ENCODE data around the gene CARMIL3. TPM values are rescaled to one million over a fixed set of nuclear protein-coding genes. Genes with fewer than 3 reads are reported as not detected.

CARMIL3 gene
- total RNA-seq, 1 experiment from 2014 or later: 0.71 TPM

DNA sequence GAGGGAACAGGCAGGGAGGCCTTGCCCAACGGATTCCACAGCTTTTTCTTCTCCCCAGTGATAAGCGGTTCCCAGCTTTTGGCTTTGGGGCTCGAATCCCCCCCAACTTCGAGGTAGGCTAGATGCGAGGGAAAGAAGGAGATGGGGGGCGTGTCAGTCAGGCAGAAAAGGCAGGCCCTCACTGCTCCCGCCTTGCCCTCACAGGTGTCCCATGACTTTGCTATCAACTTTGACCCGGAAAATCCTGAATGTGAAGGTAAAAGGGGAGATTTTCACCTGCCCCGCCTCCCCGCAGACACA lies 24.4 kb downstream of the CARMIL3 start:
- no peak overlapping the region for H3K27ac ChIP-seq (ENCODE audit: low read depth, low read length)
- ATAC-seq (no peak), DNase-seq (ENCODE audit: low read depth, low spot score) (no peak)
- ChIA-PET CTCF (no interaction called here), RAD21 (ENCODE audit: low non-redundant PET in 1 of 2, low total read pairs in 2 of 2, uncharacterized antibody in 2 of 2, unreplicated experiment in 2 of 2) (no interaction called here), POLR2A (no interaction called here)
- no peaks in the 10 kb centered on the region for H3K27me3 ChIP-seq (ENCODE audit: insufficient read depth, low read length)
- H2AFZ ChIP-seq (ENCODE audit: low read depth, low read length, poor library complexity, severe bottlenecking): no peak overlapping the region
- intact Hi-C loops (cut with micrococcal nuclease): no loop called here
- no peak overlapping the region for H3K4me2 ChIP-seq (ENCODE audit: low read length)
- no peaks in the 10 kb centered on the region for H4K20me1 ChIP-seq (ENCODE audit: insufficient read depth)
- H3K9ac ChIP-seq (ENCODE audit: low read length): no peak overlapping the region
- H3K9me2 ChIP-seq (ENCODE audit: insufficient read depth): no peaks in the 10 kb centered on the region
- H3K36me3 ChIP-seq (ENCODE audit: control insufficient read depth in 1 of 2, insufficient read depth in 2 of 2, low read length in 2 of 2): no peaks in the 10 kb centered on the region
- H3K79me2 ChIP-seq (ENCODE audit: insufficient read depth, low read length): no peaks in the 10 kb centered on the region
- BruUV-seq (replicated peaks): no TSS peak
- H3K9me3 ChIP-seq (ENCODE audit: control insufficient read depth in 1 of 2, insufficient read depth in 1 of 2, low read depth in 1 of 2, low read length in 2 of 2): no peaks in the 10 kb centered on the region
- H3K4me1 ChIP-seq (ENCODE audit: control insufficient read depth in 1 of 2, insufficient read depth in 2 of 2, low read length in 2 of 2): peaks cover 12 to 19% of the 10 kb centered on the region in 2 experiments
- H3K4me3 ChIP-seq (replicated peaks in 1 of 2; ENCODE audit: low read depth in 1 of 2, low read length in 2 of 2): no peak overlapping the region
- TF ChIP-seq, protein P1, sequence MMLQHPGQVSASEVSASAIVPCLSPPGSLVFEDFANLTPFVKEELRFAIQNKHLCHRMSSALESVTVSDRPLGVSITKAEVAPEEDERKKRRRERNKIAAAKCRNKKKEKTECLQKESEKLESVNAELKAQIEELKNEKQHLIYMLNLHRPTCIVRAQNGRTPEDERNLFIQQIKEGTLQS (IDR thresholded peaks at IDR 0.05): no peak
- TF ChIP-seq, protein P2, sequence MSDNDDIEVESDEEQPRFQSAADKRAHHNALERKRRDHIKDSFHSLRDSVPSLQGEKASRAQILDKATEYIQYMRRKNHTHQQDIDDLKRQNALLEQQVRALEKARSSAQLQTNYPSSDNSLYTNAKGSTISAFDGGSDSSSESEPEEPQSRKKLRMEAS (IDR thresholded peaks at IDR 0.05): no peak
- TF ChIP-seq, protein P3, sequence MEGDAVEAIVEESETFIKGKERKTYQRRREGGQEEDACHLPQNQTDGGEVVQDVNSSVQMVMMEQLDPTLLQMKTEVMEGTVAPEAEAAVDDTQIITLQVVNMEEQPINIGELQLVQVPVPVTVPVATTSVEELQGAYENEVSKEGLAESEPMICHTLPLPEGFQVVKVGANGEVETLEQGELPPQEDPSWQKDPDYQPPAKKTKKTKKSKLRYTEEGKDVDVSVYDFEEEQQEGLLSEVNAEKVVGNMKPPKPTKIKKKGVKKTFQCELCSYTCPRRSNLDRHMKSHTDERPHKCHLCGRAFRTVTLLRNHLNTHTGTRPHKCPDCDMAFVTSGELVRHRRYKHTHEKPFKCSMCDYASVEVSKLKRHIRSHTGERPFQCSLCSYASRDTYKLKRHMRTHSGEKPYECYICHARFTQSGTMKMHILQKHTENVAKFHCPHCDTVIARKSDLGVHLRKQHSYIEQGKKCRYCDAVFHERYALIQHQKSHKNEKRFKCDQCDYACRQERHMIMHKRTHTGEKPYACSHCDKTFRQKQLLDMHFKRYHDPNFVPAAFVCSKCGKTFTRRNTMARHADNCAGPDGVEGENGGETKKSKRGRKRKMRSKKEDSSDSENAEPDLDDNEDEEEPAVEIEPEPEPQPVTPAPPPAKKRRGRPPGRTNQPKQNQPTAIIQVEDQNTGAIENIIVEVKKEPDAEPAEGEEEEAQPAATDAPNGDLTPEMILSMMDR (IDR thresholded peaks at IDR 0.05 in 2 of 3, conservative IDR thresholded peaks at IDR 0.05 in 1 of 3; ENCODE audit: borderline replicate concordance in 1 of 3, insufficient read depth in 1 of 3, low read depth in 2 of 3, low read length in 2 of 3): no peak
- TF ChIP-seq CBX3 (IDR thresholded peaks at IDR 0.05; ENCODE audit: low read depth) (no peak), ELF1 (IDR thresholded peaks at IDR 0.05; ENCODE audit: borderline replicate concordance, low read depth) (no peak), TCF7L2 (IDR thresholded peaks at IDR 0.05; ENCODE audit: borderline replicate concordance, extremely low read depth, insufficient read depth, insufficient read length) (no peak), CEBPB (IDR thresholded peaks at IDR 0.05; ENCODE audit: low read depth) (no peak), FOSL1 (IDR thresholded peaks at IDR 0.05; ENCODE audit: low read depth) (no peak), ZFX (IDR thresholded peaks at IDR 0.05) (no peak), EZH2 (IDR thresholded peaks at IDR 0.05) (no peak), JUND (IDR thresholded peaks at IDR 0.05) (no peak), POLR2A (IDR thresholded peaks at IDR 0.05; ENCODE audit: borderline replicate concordance, extremely low read depth, insufficient read depth, insufficient read length) (no peak), RAD21 (IDR thresholded peaks at IDR 0.05; ENCODE audit: low read depth) (no peak), EZH2phosphoT487 (IDR thresholded peaks at IDR 0.05; ENCODE audit: borderline replicate concordance) (no peak), POLR2AphosphoS5 (IDR thresholded peaks at IDR 0.05; ENCODE audit: low read depth, low read length) (no peak)

All from HCT116 (cell line).